Posterior cingulate gyrus (tissue), 11 donors: ENCODE data around the gene C11orf68.

Experiments
- DNase-seq, 10 donors: peaks; one replicate each; pipeline versions ENCODE4 v3.0.0 to v3.0.0-alpha.2; 2020 to 2021; ENCODE audit warnings: mixed read lengths in 3 of 10
- intact Hi-C: fragments of 100-400 bp; cut with DNase I; formaldehyde crosslinking; loops from one replicate; pipeline ENCODE4 v1.15.1; 2023

The C11orf68 gene

DNA sequence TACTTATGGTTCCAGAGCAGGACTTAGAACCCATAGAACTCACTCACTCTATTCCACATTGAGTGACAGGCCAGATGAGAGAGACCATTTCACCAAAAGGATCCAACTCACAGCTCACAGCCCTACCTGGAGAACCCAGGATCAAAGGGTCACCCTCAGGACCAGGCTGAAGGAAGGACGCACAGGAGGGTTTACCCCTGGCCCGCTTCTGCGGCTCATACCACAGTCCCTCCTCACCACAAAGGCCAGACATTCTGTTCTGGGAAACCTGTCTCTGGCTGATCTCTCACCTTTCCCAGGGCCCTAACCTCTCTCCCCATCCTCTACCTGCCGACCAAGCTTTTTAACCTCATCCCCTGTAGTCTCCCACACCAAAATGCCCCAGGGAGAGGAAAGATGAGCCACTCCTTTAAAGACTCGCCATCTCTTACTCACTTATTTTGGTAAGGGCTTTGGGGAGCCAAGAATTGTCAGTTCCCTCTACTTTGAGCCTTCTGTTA is 23.3 kb downstream of the C11orf68 start:
- intact Hi-C loops: no loop called here
- peak in 2 of 10 donors; percentile 16 to 28 for DNase-seq

- DNase-seq: peak in 1 of 10 donors; percentile 62
- intact Hi-C loops: loop anchor here (5.0 kb wide), 1 partner anchor 68 kb away; the partner anchor contains the start of gene SART1
These were observed 24.7 kb downstream of the C11orf68 start for GRCh38 chr11:65894034-65894591.

DNA sequence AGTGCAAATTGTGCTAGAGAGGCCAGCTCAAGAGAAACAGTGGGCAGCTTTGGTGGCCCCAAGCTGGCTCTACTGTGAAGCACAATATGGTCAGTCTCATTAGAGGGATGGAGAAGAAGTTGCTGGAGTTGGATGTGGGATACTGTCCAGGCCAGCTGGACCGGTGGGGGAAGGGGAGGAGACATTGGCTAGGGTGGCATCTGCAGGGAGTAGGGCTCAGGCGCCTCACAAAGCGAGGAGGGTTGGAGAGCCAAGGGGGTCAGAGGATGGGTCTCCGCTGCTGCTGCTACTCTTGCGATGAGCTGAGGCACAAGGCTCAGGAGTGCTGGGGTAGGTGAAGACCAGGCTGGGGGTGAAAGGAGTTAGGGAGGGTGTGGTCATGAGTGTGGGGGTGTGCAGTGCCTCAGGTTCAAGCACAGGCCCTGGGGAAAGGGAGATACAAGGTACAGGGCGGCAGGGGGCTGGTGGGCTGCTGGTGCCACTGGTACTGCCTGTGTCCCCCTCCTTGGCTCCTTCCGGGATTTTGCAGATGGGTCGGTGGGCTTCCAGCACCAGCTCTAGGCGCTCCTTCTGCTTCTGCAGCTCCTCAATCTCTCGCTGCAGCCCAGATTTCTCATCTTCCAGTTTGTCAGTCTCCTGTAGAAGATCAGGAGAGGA is 26.1 kb downstream of the C11orf68 start:
- peak in 2 of 10 donors; percentile 75 to 81 for DNase-seq
- intact Hi-C loops: loop anchor here (1.0 to 5.0 kb wide), 2 partner anchors 28 to 70 kb away; partner anchors contain the start of gene SART1

DNA sequence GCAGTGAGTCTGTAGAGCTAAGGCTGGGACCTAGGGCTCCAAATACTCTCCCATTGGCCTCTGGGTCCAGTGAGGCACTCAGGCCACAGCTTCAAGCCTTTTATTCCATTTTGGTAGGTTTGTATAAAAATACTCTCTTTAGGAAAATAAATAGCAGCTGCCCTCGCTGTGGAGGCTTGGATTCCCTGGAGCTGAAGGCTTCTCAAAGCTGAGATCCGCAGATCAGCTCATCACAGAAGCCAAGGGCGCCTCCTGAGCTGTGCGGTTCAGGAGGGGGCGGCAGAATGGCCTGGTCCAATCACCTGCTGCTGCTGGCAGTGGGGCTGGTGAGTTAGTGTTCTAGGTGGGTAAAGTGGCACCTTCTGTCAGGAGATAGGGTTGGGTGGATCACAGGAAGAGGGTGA is 26.7 kb downstream of the C11orf68 start:
- intact Hi-C loops: loop anchor here (1.0 to 5.0 kb wide), 2 partner anchors 28 to 70 kb away; partner anchors contain the start of gene SART1
- DNase-seq: peak in 2 of 10 donors; percentile 62 to 82

GRCh38 chr11:65891219-65892136 is 27.4 kb downstream of the C11orf68 start:
- peak in 2 of 10 donors; percentile 76 to 83 for DNase-seq
- intact Hi-C loops: loop anchor here (1.0 to 5.0 kb wide), 3 partner anchors 29 to 71 kb away; partner anchors contain the start of genes CFL1 and SART1

- intact Hi-C loops: loop anchor here (2.0 to 5.0 kb wide), 2 partner anchors 32 to 72 kb away; partner anchors contain the start of genes CFL1 and SART1
- peak; percentile 96 to 100 (median 99) for DNase-seq
These were observed 28.3 kb downstream of the C11orf68 start, which contains the start of gene CCDC85B for GRCh38 chr11:65890324-65891218. TSS of gene CCDC85B (plus strand) at chr11:65890673. CDS start at chr11:65890784, 111 bp downstream.

- intact Hi-C loops: loop anchor here (2.0 kb wide), 1 partner anchor 31 kb away; the partner anchor contains the start of genes C11orf68 and DRAP1
- peak; percentile 96 to 99 (median 98) for DNase-seq
These were observed 30.6 kb downstream of the C11orf68 start, which contains the start of gene FIBP for GRCh38 chr11:65888163-65888814. TSS of gene FIBP (minus strand) at chr11:65888471. CDS start at chr11:65888418, 53 bp downstream.

DNA sequence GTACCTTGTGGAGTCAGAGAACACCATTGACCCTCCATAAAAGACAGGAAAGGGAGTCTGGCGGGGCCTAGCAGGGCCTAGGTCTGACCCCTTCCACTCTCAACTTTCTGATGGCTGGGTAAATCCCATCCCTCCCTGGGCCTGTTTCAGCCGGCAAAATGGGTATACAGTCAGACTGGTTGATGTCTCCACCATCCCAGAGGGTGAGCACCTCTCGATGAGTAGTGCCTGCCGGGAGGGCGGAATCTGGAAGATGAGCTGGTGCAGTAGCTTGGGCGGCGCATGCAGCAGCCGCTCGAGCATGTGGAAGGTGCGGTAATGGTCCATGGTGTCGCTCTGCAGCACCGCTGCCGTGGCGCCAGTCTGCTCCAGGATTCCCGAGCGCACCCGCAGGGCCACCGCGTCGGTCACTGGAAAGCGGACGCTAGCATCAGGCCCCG is 31.1 kb downstream of the C11orf68 start:
- intact Hi-C loops: loop anchor here (2.0 kb wide), 1 partner anchor 31 kb away; the partner anchor contains the start of genes C11orf68 and DRAP1
- DNase-seq: peak in 2 of 10 donors; percentile 90 to 92

DNA sequence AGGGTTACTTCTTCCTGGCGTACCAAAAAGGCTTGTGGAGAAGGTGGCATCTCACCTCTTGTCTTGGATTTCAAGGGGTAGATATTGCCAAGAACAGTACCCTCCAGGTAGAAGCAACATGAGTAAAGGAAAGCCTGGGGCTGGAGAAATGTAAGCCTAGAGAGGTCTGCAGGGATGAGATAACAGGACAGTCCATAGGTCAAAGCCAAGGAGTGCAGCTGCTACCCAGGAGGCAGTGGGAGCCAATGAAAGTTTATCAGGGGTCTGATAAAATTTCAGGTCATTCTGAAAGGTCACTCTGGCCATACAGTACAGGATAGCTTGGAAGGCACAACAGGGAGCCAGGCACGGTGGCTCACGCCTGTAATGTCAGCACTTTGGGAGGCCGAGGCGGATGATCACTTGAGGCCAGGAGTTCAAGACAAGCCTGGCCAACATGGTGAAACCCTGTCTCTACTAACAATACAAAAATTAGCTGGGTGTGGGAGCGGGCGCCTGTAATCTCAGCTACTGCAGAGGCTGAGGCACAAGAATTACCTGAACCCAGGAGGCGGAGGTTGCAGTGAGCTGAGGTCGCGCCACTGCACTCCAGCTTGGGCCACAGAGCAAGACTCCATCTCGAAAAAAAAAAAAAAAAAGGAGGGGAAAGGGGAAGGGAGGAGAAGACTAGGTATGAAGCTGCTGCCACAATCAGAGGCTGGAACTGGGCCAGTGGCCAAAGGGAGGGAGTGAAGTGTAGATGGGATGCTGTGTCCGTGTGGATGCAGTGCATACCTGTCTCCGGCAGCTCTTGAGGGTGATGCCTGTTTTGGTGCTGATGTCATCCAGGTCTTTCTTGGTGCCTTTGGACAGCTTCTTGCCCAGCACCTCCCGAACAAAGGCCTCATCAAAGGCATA is 31.8 kb downstream of the C11orf68 start:
- peak in 2 of 10 donors; percentile 43 to 53 for DNase-seq
- intact Hi-C loops: no loop called here

GRCh38 chr11:65885808-65886536 is 32.9 kb downstream of the C11orf68 start:
- peak in 2 of 10 donors; percentile 21 to 69 for DNase-seq
- intact Hi-C loops: loop anchor here (2.0 kb wide), 1 partner anchor 103 kb away; no protein-coding TSS in a partner anchor

DNA sequence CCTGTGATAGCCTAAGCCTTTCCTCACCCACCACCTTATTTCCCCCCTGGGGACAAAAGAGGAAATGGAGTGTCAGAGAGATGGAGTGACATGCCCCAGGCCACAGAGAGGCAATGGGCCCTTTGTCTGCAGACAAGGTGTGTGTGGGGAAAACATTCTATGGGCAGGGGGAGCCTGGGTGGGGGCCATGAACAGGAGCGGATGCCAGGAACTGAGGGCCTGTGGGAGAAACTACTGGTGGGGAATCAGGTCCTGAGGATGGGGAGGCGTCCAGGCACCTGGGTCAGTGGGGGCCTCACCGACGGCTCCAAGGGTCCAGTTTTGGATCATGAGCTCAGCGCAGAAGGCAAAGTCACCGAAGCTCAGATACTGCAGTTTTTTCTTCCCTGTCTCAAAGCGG is 33.6 kb downstream of the C11orf68 start:
- intact Hi-C loops: loop anchor here (2.0 kb wide), 1 partner anchor 104 kb away; no protein-coding TSS in a partner anchor
- DNase-seq: peak in 1 of 10 donors; percentile 24

GRCh38 chr11:65884716-65885092 is 34.2 kb downstream of the C11orf68 start:
- DNase-seq: peak; percentile 59 to 97 (median 80)
- intact Hi-C loops: loop anchor here (2.0 kb wide), 1 partner anchor 104 kb away; no protein-coding TSS in a partner anchor

DNA sequence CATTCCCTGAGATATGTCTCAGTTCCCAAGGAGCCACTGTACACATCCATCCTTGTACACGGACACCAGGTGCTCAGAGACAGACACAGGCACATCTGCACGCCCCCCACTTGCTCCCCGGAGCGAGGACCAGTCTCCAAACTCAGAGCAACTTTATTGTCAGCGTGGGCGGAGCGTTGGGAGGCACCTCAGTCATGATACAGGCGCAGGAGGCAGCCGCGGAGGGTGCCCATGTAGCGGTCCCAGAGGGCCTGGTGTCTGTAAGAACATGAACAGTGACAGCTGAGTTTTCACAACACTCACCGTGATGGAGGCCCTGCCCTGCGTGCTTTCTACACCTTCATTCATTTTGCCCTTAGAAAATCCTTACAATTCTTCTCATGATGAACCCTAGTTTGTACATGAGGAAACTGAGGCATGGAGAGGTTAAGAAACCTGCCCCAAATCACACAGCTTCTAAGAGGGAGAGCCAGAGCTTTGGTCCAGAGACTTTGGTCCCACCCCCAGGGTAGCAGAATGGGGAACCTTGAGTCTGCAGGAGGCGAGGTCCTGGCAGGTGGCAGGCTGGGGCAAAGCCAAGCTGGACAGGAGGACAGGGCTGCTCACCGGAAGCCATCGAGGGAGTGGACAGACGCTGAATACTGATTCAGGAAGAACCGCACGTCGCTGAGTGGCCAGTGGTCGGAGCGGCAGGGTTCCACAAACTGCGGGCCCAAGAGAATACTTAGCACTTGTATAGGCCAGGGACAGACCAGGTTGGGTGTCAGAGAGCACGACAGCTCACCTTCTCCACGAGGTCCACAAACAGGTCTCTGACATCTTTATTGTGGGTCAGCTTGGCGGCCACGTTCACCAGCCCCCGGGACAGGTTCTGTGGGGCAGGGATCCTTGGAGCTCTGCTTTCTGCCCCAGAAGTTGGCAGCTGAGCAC is 34.8 kb downstream of the C11orf68 start:
- intact Hi-C loops: loop anchor here (2.0 kb wide), 1 partner anchor 105 kb away; no protein-coding TSS in a partner anchor
- DNase-seq: peak in 2 of 10 donors; percentile 45 to 56

- peak in 2 of 10 donors; percentile 40 to 46 for DNase-seq
- intact Hi-C loops: no loop called here
These were observed 35.7 kb downstream of the C11orf68 start for GRCh38 chr11:65883058-65883761.
